Measurements from ENCODE around the gene PLBD1. TPM values are rescaled to one million over a fixed set of nuclear protein-coding genes. Genes with fewer than 3 reads are reported as not detected.

PLBD1 gene
- total RNA-seq, 4 donors from 2014 or later: 2.5 to 15.2 (median 8.3) TPM

- 73 to 91% methylated on average over 4 of the region's 4 CpGs for WGBS, 2 donors (ENCODE audit: low coverage in 1 of 2)
- no peak for ATAC-seq
Measured at GRCh38 chr12:14601692-14602478, 34.2 kb upstream of the PLBD1 start.

GRCh38 chr12:14597480-14597879 lies 29.8 kb upstream of the PLBD1 start:
- WGBS, 2 donors (ENCODE audit: low coverage in 1 of 2): 80 to 90% methylated on average over 2 to 3 of the region's 3 CpGs
- ATAC-seq: no peak
- peaks cover 0 to 13% (median 0%) of the 10 kb centered on the region in 3 donors for H3K9me3 ChIP-seq
- H3K27ac ChIP-seq: no peak overlapping the region
- no peaks in the 10 kb centered on the region for H3K36me3 ChIP-seq
- H3K4me1 ChIP-seq: no peaks in the 10 kb centered on the region
- H3K4me3 ChIP-seq: no peak overlapping the region
- H3K27me3 ChIP-seq: no peaks in the 10 kb centered on the region
- TF ChIP-seq CTCF (IDR thresholded peaks at IDR 0.05) (no peak), POLR2A (IDR thresholded peaks at IDR 0.05) (no peak), POLR2AphosphoS5 (IDR thresholded peaks at IDR 0.05) (no peak)

More at GRCh38 chr12:14601692-14602478, 34.2 kb upstream of the PLBD1 start:
- Histone ChIP-seq H3K36me3 (no peaks in the 10 kb centered on the region), H3K9me3 (peaks cover 0 to 28% (median 0%) of the 10 kb centered on the region in 3 donors), H3K4me1 (no peaks in the 10 kb centered on the region), H3K27me3 (no peaks in the 10 kb centered on the region), H3K27ac (no peak overlapping the region), H3K4me3 (no peak overlapping the region)
- TF ChIP-seq EP300 (IDR thresholded peaks at IDR 0.05): no peak
- TF ChIP-seq POLR2AphosphoS5 (IDR thresholded peaks at IDR 0.05): no peak
- no peak for TF ChIP-seq CTCF (IDR thresholded peaks at IDR 0.05)
- TF ChIP-seq POLR2A (IDR thresholded peaks at IDR 0.05): no peak

GRCh38 chr12:14591719-14592118 lies 24.0 kb upstream of the PLBD1 start:
- TF ChIP-seq POLR2AphosphoS5 (IDR thresholded peaks at IDR 0.05) (no peak), POLR2A (IDR thresholded peaks at IDR 0.05) (no peak), CTCF (IDR thresholded peaks at IDR 0.05) (no peak), EP300 (IDR thresholded peaks at IDR 0.05) (no peak)
- Histone ChIP-seq H3K9me3 (no peaks in the 10 kb centered on the region), H3K4me1 (no peaks in the 10 kb centered on the region), H3K27ac (no peak overlapping the region), H3K4me3 (no peak overlapping the region), H3K36me3 (no peaks in the 10 kb centered on the region), H3K27me3 (no peaks in the 10 kb centered on the region)
- ATAC-seq: no peak
- WGBS, 2 donors (ENCODE audit: low coverage in 1 of 2): 9 to 80% methylated on average over 1 of the region's 1 CpG

GRCh38 chr12:14589169-14590004 lies 21.7 kb upstream of the PLBD1 start:
- WGBS, 2 donors (ENCODE audit: low coverage in 1 of 2): no CpG with 5 or more reads among the region's 18 CpGs
- ATAC-seq: no peak

More at GRCh38 chr12:14589169-14590004, 21.7 kb upstream of the PLBD1 start:
- Histone ChIP-seq H3K4me1 (no peaks in the 10 kb centered on the region), H3K27ac (no peak overlapping the region), H3K9me3 (no peaks in the 10 kb centered on the region), H3K4me3 (no peak overlapping the region), H3K36me3 (no peaks in the 10 kb centered on the region), H3K27me3 (no peaks in the 10 kb centered on the region)
- no peak for TF ChIP-seq CTCF (IDR thresholded peaks at IDR 0.05)
- no peak for TF ChIP-seq EP300 (IDR thresholded peaks at IDR 0.05)
- TF ChIP-seq POLR2A (IDR thresholded peaks at IDR 0.05): no peak
- no peak for TF ChIP-seq POLR2AphosphoS5 (IDR thresholded peaks at IDR 0.05)

All from gastroesophageal sphincter (tissue), 4 donors.